Rectal smooth muscle tissue (tissue), 1 donor: ENCODE results near the gene DUOXA2.
"Not testable (repeated sequence)": the region's sequence is repeated elsewhere in the genome, so short reads cannot be mapped to it uniquely, and the experiment has no call there.

ENCODE experiments used
- H3K27ac ChIP-seq: one replicate; pipeline ENCODE4 v1.7.0; 2013; ENCODE audit warnings: low read depth, low read length, inconsistent platforms
- H3K27me3 ChIP-seq: one replicate; pipeline ENCODE4 v1.7.0; 2013; ENCODE audit warnings: low read length; ENCODE audit not compliant: control insufficient read depth, insufficient read depth
- H3K36me3 ChIP-seq: one replicate; pipeline ENCODE4 v1.7.0; 2013; ENCODE audit warnings: low read length; ENCODE audit not compliant: control insufficient read depth, insufficient read depth
- H3K4me1 ChIP-seq: one replicate; pipeline ENCODE4 v1.7.0; 2013; ENCODE audit warnings: low read length; ENCODE audit not compliant: control insufficient read depth, insufficient read depth
- H3K4me3 ChIP-seq: one replicate; pipeline ENCODE4 v1.7.0; 2013; ENCODE audit warnings: low read length
- H3K9ac ChIP-seq: one replicate; pipeline ENCODE4 v1.7.0; 2013; ENCODE audit warnings: low read length

Gene DUOXA2

GRCh38 chr15:45101749-45102148 lies 12.4 kb upstream of the DUOXA2 start:
- Histone ChIP-seq H3K4me3 (no peak overlapping the region), H3K27me3 (peaks cover 2% of the 10 kb centered on the region), H3K36me3 (no peaks in the 10 kb centered on the region)

GRCh38 chr15:45102226-45102625 lies 11.9 kb upstream of the DUOXA2 start:
- Histone ChIP-seq H3K27me3 (peaks cover 2% of the 10 kb centered on the region), H3K4me3 (no peak overlapping the region), H3K9ac (no peak overlapping the region), H3K36me3 (no peaks in the 10 kb centered on the region), H3K27ac (no peak overlapping the region), H3K4me1 (no peaks in the 10 kb centered on the region)

More at GRCh38 chr15:45101749-45102148, 12.4 kb upstream of the DUOXA2 start:
- Histone ChIP-seq H3K4me1 (no peaks in the 10 kb centered on the region), H3K27ac (no peak overlapping the region), H3K9ac (no peak overlapping the region)

GRCh38 chr15:45104170-45104569 lies 10.0 kb upstream of the DUOXA2 start:
- H3K27ac ChIP-seq, H3K9ac ChIP-seq, H3K4me3 ChIP-seq, H3K36me3 ChIP-seq, H3K4me1 ChIP-seq, H3K27me3 ChIP-seq: not testable (repeated sequence)

- H3K4me3 ChIP-seq: no peak overlapping the region
- H3K27me3 ChIP-seq: peaks cover 6% of the 10 kb centered on the region
- no peaks in the 10 kb centered on the region for H3K4me1 ChIP-seq
- no peak overlapping the region for H3K27ac ChIP-seq
- H3K9ac ChIP-seq: no peak overlapping the region
- H3K36me3 ChIP-seq: no peaks in the 10 kb centered on the region
Measured at GRCh38 chr15:45105586-45105985, 8.5 kb upstream of the DUOXA2 start.

GRCh38 chr15:45106002-45106790 lies 7.9 kb upstream of the DUOXA2 start:
- Histone ChIP-seq H3K9ac (no peak overlapping the region), H3K36me3 (no peaks in the 10 kb centered on the region), H3K27me3 (peaks cover 6% of the 10 kb centered on the region), H3K4me1 (no peaks in the 10 kb centered on the region), H3K27ac (no peak overlapping the region), H3K4me3 (no peak overlapping the region)

- H3K27me3 ChIP-seq: peaks cover 17% of the 10 kb centered on the region
- no peaks in the 10 kb centered on the region for H3K4me1 ChIP-seq
- no peaks in the 10 kb centered on the region for H3K36me3 ChIP-seq
- no peak overlapping the region for H3K4me3 ChIP-seq
- H3K27ac ChIP-seq: no peak overlapping the region
- H3K9ac ChIP-seq: no peak overlapping the region
Measured at GRCh38 chr15:45107941-45108630, 6.0 kb upstream of the DUOXA2 start.

- no peak overlapping the region for H3K4me3 ChIP-seq
- no peak overlapping the region for H3K27ac ChIP-seq
- H3K36me3 ChIP-seq: no peaks in the 10 kb centered on the region
- H3K9ac ChIP-seq: no peak overlapping the region
- H3K4me1 ChIP-seq: no peaks in the 10 kb centered on the region
- H3K27me3 ChIP-seq: peaks cover 33% of the 10 kb centered on the region
Measured at GRCh38 chr15:45110256-45110820, 3.8 kb upstream of the DUOXA2 start.

- H3K4me1 ChIP-seq: no peaks in the 10 kb centered on the region
- no peak overlapping the region for H3K9ac ChIP-seq
- no peak overlapping the region for H3K27ac ChIP-seq
- H3K27me3 ChIP-seq: peaks cover 37% of the 10 kb centered on the region
- no peak overlapping the region for H3K4me3 ChIP-seq
- no peaks in the 10 kb centered on the region for H3K36me3 ChIP-seq
Measured at GRCh38 chr15:45111390-45112142, 2.6 kb upstream of the DUOXA2 start.

- H3K4me3 ChIP-seq: peak overlapping the region; percentile 33
- no peak overlapping the region for H3K27ac ChIP-seq
- H3K4me1 ChIP-seq: peaks cover 3% of the 10 kb centered on the region
- no peaks in the 10 kb centered on the region for H3K36me3 ChIP-seq
- H3K27me3 ChIP-seq: peaks cover 43% of the 10 kb centered on the region
- H3K9ac ChIP-seq: no peak overlapping the region
Measured at GRCh38 chr15:45112143-45112590, 2.0 kb upstream of the DUOXA2 start.

- Histone ChIP-seq H3K36me3 (no peaks in the 10 kb centered on the region), H3K4me1 (peaks cover 3% of the 10 kb centered on the region), H3K27me3 (peaks cover 46% of the 10 kb centered on the region), H3K9ac (no peak overlapping the region), H3K4me3 (peak overlapping the region; percentile 33), H3K27ac (no peak overlapping the region)
Measured at GRCh38 chr15:45112591-45113379, 1.3 kb upstream of the DUOXA2 start.

- Histone ChIP-seq H3K27me3 (peaks cover 46% of the 10 kb centered on the region), H3K36me3 (no peaks in the 10 kb centered on the region), H3K4me3 (no peak overlapping the region), H3K9ac (no peak overlapping the region), H3K27ac (no peak overlapping the region), H3K4me1 (peaks cover 3% of the 10 kb centered on the region)
Measured at GRCh38 chr15:45113380-45113990, 641 bp upstream of the DUOXA2 start.
